Measurements from ENCODE around the gene PRR30.

DNA sequence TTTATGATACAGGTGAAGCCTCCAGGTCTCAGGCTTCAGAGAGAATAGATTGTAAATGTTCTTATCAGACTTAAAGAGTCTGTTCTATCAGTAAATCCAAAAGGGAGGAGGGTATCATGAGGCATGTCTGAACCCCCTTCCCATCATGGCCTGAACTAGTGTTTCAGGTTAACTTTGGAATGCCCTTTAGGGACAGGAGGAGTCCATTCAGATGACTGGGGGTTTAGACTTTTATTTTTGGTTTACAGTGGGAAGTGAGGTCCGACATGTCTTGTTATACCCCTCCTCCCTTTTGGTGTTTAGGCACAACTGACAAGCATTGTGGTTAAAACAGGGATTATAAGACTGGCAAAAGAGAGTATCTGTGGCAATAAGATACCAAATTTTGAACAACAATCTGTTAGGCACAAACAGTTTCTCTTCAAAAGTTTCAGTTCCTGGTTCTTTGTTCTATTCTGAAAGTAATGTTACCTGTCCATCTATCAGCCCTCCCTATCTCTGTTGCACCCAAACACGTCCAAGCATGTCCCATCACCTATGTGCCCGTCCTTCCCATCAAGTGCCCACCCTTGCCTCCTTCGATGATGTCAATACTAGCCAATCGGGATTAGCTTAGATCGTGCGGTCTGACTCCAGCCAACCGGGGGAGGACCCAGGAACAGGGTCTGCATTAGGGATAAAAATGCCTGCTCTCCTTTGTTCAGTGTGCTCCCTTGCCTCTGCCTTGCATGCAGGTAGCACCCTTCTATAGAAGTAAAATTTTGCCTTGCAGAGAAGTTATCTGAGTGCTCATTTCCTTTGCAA lies 26.0 kb upstream of the PRR30 start:
- TF ChIP-seq POLR2AphosphoS5 (IDR thresholded peaks at IDR 0.05; ENCODE audit: low read depth, low read length), result no peak
- no peak for TF ChIP-seq CTCF (IDR thresholded peaks at IDR 0.05 in 2 of 3, conservative IDR thresholded peaks at IDR 0.05 in 1 of 3; ENCODE audit: borderline replicate concordance in 1 of 3, insufficient read depth in 1 of 3, low read depth in 2 of 3, low read length in 2 of 3)
- no peak for TF ChIP-seq POLR2A (IDR thresholded peaks at IDR 0.05; ENCODE audit: borderline replicate concordance, extremely low read depth, insufficient read depth, insufficient read length)
- TF ChIP-seq, protein P1, sequence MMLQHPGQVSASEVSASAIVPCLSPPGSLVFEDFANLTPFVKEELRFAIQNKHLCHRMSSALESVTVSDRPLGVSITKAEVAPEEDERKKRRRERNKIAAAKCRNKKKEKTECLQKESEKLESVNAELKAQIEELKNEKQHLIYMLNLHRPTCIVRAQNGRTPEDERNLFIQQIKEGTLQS (IDR thresholded peaks at IDR 0.05), result no peak
- TF ChIP-seq, protein P2, sequence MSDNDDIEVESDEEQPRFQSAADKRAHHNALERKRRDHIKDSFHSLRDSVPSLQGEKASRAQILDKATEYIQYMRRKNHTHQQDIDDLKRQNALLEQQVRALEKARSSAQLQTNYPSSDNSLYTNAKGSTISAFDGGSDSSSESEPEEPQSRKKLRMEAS (IDR thresholded peaks at IDR 0.05), result no peak
- TF ChIP-seq RAD21 (IDR thresholded peaks at IDR 0.05; ENCODE audit: low read depth), result no peak
- TF ChIP-seq YY1 (IDR thresholded peaks at IDR 0.05; ENCODE audit: extremely low read depth, insufficient replicate concordance, low read depth, low read length), result no peak
- no peak for TF ChIP-seq SIN3A (IDR thresholded peaks at IDR 0.05; ENCODE audit: low read depth)

Data from HCT116 (cell line).